Measurements from ENCODE around the gene ABI3BP.

DNA sequence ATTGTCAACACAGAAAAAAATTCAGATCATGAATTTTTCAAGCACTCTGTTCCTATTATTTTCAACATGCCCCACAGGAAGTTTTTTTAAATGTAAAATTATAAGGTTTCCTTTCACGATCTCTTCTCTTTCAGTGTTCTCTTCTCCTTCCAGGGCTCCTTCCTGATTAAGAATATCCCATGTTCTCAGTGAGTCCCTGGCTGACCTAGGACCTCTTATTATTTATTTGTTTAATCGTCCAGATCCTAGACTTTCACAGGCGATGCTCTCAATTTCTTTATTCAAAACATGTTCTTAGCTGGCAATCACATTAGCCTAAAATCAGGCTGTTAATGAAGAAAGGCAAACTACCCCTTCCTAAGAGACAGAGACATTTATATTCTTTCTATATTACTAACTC, 124.3 kb downstream of the ABI3BP start:
- TF ChIP-seq, protein P1, sequence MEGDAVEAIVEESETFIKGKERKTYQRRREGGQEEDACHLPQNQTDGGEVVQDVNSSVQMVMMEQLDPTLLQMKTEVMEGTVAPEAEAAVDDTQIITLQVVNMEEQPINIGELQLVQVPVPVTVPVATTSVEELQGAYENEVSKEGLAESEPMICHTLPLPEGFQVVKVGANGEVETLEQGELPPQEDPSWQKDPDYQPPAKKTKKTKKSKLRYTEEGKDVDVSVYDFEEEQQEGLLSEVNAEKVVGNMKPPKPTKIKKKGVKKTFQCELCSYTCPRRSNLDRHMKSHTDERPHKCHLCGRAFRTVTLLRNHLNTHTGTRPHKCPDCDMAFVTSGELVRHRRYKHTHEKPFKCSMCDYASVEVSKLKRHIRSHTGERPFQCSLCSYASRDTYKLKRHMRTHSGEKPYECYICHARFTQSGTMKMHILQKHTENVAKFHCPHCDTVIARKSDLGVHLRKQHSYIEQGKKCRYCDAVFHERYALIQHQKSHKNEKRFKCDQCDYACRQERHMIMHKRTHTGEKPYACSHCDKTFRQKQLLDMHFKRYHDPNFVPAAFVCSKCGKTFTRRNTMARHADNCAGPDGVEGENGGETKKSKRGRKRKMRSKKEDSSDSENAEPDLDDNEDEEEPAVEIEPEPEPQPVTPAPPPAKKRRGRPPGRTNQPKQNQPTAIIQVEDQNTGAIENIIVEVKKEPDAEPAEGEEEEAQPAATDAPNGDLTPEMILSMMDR (IDR thresholded peaks at IDR 0.05; ENCODE audit: low read length): no peak
- TF ChIP-seq EZH2phosphoT487 (IDR thresholded peaks at IDR 0.05; ENCODE audit: low read length): no peak

Data from MM.1S (cell line).